NCI-H460 (cell line): Measurements from ENCODE around the gene EHD1. TPM values are rescaled to one million over a fixed set of nuclear protein-coding genes. Genes with fewer than 3 reads are reported as not detected.

ENCODE experiments used
- DNase-seq: peaks from one replicate; pipeline ENCODE4 v3.0.0-alpha.2; 2016; ENCODE audit warnings: low read depth; ENCODE audit errors: extremely low read depth
- total RNA-seq: library from RNA; depleted of rRNA; stranded (reverse); fragments of >200 nt; shearing (Covaris generic); gene quantifications from 2 replicates; pipeline ENCODE4 v1.2.3, GENCODE V29; 2014

The EHD1 gene
- total RNA-seq, 1 experiment from 2014 or later, result 20.5 TPM

- no peak for DNase-seq
These were observed 33.2 kb downstream of the EHD1 start for GRCh38 chr11:64845129-64845775.

- DNase-seq, result peak; percentile 41
These were observed 33.9 kb downstream of the EHD1 start, which contains the start of gene CDC42BPG for GRCh38 chr11:64844330-64845128. Gene CDC42BPG (minus strand): TSS chr11:64844653. CDS start chr11:64844569, 84 bp downstream.

GRCh38 chr11:64843686-64844329, 34.6 kb downstream of the EHD1 start:
- DNase-seq, result no peak

GRCh38 chr11:64842851-64843685, 35.4 kb downstream of the EHD1 start:
- DNase-seq, result no peak

- no peak for DNase-seq
These were observed 36.1 kb downstream of the EHD1 start for GRCh38 chr11:64842366-64842759.

- DNase-seq, result no peak
These were observed 36.6 kb downstream of the EHD1 start for GRCh38 chr11:64841592-64842365.

- no peak for DNase-seq
These were observed 38.3 kb downstream of the EHD1 start for GRCh38 chr11:64839887-64840782.

- no peak for DNase-seq
These were observed 39.1 kb downstream of the EHD1 start for GRCh38 chr11:64839335-64839734.

- DNase-seq, result no peak
These were observed 39.7 kb downstream of the EHD1 start for GRCh38 chr11:64838600-64839334.

GRCh38 chr11:64837887-64838351, 40.5 kb downstream of the EHD1 start:
- DNase-seq, result no peak

GRCh38 chr11:64836448-64837072, 41.9 kb downstream of the EHD1 start:
- DNase-seq, result no peak

- DNase-seq, result no peak
These were observed 42.6 kb downstream of the EHD1 start for GRCh38 chr11:64835616-64836447.

GRCh38 chr11:64834723-64835615, 43.5 kb downstream of the EHD1 start:
- DNase-seq, result no peak

- DNase-seq, result no peak
These were observed 44.2 kb downstream of the EHD1 start for GRCh38 chr11:64834031-64834722.

GRCh38 chr11:64833509-64833908, 44.9 kb downstream of the EHD1 start:
- no peak for DNase-seq
